ENCODE measurements around the gene ART3. TPM values are rescaled to one million over a fixed set of nuclear protein-coding genes. Genes with fewer than 3 reads are reported as not detected.

ART3 gene
- total RNA-seq, 1 donor from 2014 or later, result under 0.01 TPM

DNA sequence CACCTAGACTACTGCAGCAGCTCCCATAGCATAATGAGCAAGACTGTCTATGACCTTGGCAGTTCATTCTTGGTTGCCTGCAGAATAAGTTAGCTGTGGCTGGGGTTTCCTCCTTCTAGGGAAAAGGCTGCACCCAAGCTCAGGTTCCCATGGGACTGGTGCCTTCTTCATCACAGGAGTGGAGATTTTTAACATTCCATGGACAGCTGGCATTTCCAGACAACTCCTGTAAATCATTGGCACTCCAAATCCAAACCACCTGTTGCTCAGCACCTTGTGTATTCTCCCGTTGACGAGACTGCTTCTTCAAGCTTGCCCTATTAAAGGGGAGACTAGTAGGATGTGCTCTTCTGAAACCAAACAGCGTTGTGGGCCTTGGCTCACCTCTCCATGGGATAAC lies 81.5 kb downstream of the ART3 start:
- FAIRE-seq (no peak), DNase-seq (ENCODE audit: low read depth) (no peak)
- H3K4me3 ChIP-seq (ENCODE audit: low read depth, low read length), result no peak overlapping the region
- H3K36me3 ChIP-seq (ENCODE audit: control insufficient read depth, insufficient read depth, low read length), result peaks cover 2% of the 10 kb centered on the region
- H3K27me3 ChIP-seq (ENCODE audit: control insufficient read depth, insufficient read depth, low read length), result no peaks in the 10 kb centered on the region
- TF ChIP-seq, protein P1, sequence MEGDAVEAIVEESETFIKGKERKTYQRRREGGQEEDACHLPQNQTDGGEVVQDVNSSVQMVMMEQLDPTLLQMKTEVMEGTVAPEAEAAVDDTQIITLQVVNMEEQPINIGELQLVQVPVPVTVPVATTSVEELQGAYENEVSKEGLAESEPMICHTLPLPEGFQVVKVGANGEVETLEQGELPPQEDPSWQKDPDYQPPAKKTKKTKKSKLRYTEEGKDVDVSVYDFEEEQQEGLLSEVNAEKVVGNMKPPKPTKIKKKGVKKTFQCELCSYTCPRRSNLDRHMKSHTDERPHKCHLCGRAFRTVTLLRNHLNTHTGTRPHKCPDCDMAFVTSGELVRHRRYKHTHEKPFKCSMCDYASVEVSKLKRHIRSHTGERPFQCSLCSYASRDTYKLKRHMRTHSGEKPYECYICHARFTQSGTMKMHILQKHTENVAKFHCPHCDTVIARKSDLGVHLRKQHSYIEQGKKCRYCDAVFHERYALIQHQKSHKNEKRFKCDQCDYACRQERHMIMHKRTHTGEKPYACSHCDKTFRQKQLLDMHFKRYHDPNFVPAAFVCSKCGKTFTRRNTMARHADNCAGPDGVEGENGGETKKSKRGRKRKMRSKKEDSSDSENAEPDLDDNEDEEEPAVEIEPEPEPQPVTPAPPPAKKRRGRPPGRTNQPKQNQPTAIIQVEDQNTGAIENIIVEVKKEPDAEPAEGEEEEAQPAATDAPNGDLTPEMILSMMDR (IDR thresholded peaks at IDR 0.05; ENCODE audit: insufficient read depth, low read length, severe bottlenecking), result no peak

DNA sequence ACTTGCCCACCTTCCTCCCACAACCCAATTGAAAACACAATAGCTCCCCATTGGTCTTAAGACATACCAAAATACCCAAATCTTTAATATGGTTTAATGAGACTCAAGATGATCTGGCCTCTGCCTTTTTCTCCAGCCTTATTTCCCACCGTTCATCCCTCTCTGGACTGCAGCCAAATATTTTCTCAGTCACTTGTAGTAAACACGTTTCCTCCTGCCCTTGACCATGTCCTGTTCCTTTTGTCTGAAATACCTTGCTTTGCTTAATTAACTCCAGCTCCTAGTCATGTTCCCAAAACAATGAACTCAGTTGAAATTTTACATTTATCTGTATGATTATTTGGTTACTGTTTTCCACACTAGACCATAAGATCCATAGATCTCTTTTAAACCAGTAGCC lies 82.1 kb downstream of the ART3 start:
- no peaks in the 10 kb centered on the region for H3K27me3 ChIP-seq (ENCODE audit: control insufficient read depth, insufficient read depth, low read length)
- FAIRE-seq (no peak), DNase-seq (ENCODE audit: low read depth) (peak; percentile 37)
- H3K36me3 ChIP-seq (ENCODE audit: control insufficient read depth, insufficient read depth, low read length), result peaks cover 5% of the 10 kb centered on the region
- H3K4me3 ChIP-seq (ENCODE audit: low read depth, low read length), result no peak overlapping the region
- TF ChIP-seq, protein P1 (IDR thresholded peaks at IDR 0.05; ENCODE audit: insufficient read depth, low read length, severe bottlenecking), result no peak

DNA sequence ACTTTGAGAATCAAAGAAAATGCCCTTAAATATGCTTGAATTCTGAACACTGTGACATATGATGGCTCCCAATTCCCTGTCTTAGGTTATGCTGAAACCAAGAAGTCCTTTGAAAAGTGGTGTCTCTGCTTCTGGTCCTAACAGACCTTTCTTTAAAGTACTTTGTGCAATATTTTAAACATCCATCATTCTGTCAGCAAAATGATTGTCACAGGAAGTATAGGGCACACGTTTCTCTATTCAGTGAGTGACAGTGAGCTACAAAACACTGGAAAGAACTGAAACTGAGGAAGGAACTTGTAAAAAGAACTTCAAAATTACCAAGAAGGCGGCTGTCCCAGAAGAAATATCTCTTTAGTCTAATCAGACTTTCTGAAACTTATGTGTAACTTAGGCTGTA lies 85.8 kb downstream of the ART3 start:
- FAIRE-seq, result no peak
- Histone ChIP-seq H3K4me3 (ENCODE audit: low read depth, low read length) (no peak overlapping the region), H3K36me3 (ENCODE audit: control insufficient read depth, insufficient read depth, low read length) (peaks cover 14% of the 10 kb centered on the region), H3K27me3 (ENCODE audit: control insufficient read depth, insufficient read depth, low read length) (no peaks in the 10 kb centered on the region)
- DNase-seq (ENCODE audit: low read depth), result no peak
- TF ChIP-seq, protein P1 (IDR thresholded peaks at IDR 0.05; ENCODE audit: insufficient read depth, low read length, severe bottlenecking), result no peak

Other genes starting within 250 kb of the ART3 start
- under 0.01 TPM in 1 of 2 replicates, not detected in the other for gene PPEF2, start 172.3 kb upstream of the ART3 start, total RNA-seq
- gene NAAA, start 133.7 kb upstream of the ART3 start, total RNA-seq, result 13.4 and 26.9 TPM in 2 replicates
- 21.8 and 30.3 TPM in 2 replicates for gene SDAD1, start 83.8 kb upstream of the ART3 start, total RNA-seq
- not detected in 2 replicates for gene CXCL9, start 67.2 kb upstream of the ART3 start, total RNA-seq
- 0.13 TPM in 1 of 2 replicates, not detected in the other for gene CXCL10, start 51.2 kb upstream of the ART3 start, total RNA-seq
- not detected in 2 replicates for gene CXCL11, start 38.6 kb upstream of the ART3 start, total RNA-seq
- 33.9 and 62.4 TPM in 2 replicates for gene NUP54, start 73.7 kb downstream of the ART3 start, total RNA-seq
- gene SCARB2, start 139.1 kb downstream of the ART3 start, total RNA-seq, result 173 and 199 TPM in 2 replicates
- 0.26 and 0.38 TPM in 2 replicates for gene FAM47E, start 177.0 kb downstream of the ART3 start, total RNA-seq
- 9.5 and 10.0 TPM in 2 replicates for gene STBD1, start 232.0 kb downstream of the ART3 start, total RNA-seq

Measured in bronchial epithelial cell (primary cell).